ENCODE data around the gene ANK3.

- TF ChIP-seq CTCF (IDR thresholded peaks at IDR 0.05): no peak
- TF ChIP-seq POLR2A (IDR thresholded peaks at IDR 0.05): no peak
- no peak for TF ChIP-seq POLR2AphosphoS5 (IDR thresholded peaks at IDR 0.05)
These were observed 35.3 kb upstream of the ANK3 start for GRCh38 chr10:60424971-60425370.
